HG02642 (cell line): ENCODE data around the gene ESPN.

Experiments used
- ATAC-seq: cut with Tn5 transposase; IDR thresholded peaks from one replicate; pipeline ENCODE4 v1.9.1; 2021; ENCODE audit warnings: mild to moderate bottlenecking; ENCODE audit not compliant: unreplicated experiment, poor library complexity

The ESPN gene

DNA sequence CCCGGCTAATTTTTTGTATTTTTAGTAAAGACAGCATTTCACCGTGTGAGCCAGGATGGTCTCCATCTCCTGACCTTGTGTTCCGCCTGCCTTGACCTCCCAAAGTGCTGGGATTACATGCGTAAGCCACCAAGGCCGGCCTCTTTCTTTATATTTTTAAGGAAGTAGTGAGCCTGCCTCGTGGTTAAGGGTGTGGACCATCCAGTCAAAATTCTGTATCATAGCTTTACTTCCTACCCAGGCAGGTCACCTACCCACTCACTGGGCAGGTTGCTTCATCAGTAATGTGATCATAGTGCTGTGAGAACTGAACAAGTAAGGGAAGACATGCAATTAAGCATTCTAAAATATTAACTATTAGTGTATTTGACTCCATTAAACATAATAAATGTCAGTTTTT lies 22.9 kb upstream of the ESPN start:
- no peak for ATAC-seq

DNA sequence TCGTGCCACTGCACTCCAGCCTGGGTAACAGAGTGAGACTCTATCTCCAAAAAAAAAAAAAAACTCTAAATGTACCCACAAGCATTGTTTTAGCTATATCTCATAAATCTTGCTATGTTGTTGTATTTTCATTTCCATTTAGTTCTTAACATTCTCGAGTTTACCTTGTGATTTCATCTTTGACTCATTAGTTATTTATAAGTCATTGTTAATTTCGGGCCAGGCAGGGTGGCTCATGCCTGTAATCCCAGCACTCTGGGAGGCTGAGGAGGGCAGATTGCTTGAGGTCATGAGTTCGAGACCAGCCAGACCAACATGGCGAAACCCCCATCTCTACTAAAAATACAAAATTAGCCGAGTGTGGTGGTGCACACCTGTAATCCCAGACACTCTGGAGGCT lies 16.6 kb upstream of the ESPN start:
- ATAC-seq = no peak

DNA sequence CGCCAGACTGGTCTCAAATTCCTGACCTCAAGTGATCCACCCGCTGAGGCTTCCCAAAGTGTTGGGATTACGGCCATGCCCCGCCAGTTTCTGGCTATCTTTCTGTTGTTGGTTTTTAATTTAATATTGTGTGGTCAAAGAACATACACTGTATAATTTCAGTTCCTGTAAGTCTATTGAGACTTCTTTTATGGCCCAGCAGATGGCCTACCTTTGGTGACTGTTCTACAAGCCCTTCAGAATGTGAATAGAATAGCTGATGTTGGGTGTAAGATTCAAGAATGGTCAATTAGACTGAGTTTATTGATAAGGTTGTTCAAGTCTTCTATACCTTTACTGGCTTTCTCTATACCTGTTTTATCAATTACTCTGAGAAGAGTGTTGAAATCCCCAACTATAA lies 15.5 kb upstream of the ESPN start:
- ATAC-seq = no peak

DNA sequence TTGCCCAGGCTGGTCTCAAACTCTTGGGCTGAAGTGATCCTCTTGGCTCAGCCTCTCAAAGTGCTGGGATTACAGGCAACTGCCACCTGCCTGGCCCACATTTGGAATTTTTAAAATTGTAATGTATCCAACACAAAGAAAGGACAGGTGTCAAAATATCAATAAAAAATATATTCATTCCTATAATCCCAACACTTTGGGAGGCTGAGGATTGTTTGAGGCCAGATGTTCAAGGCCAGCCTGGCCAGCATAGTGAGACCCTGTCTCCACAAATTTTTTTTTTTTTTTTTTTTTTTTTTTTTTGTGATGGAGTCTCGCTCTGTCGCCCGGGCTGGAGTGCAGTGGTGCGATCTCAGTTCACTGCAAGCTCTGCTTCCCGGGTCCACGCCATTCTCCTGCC lies 14.8 kb upstream of the ESPN start:
- no peak for ATAC-seq

DNA sequence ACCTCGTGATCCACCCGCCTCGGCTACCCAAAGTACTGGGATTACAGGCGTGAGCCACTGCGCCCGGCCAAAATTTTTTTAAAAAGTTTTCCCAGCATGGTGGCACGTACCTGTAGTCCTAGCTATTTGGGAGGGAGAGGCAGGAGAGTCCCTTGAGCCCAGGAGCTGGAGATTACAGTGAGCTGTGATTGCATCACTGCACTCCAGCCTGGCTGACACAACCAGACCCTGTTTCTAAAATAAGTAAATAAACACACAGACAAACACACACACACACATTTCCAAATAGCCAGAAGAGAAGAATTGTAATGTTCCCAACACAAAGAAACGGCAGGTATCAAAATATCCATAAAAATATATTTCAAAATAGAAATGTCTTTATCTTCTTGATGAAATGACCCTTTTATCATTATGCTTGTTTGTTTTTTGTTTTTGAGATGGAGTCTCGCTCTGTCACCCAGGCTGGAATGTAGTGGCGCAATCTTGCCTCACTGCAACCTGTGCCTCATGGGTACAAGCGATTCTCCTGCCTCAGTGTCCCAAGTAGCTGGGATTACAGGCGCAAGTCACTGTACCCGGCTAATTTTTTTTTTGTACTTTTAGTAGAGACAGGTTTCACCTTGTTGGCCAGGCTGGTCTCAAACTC lies 14.2 kb upstream of the ESPN start:
- no peak for ATAC-seq

DNA sequence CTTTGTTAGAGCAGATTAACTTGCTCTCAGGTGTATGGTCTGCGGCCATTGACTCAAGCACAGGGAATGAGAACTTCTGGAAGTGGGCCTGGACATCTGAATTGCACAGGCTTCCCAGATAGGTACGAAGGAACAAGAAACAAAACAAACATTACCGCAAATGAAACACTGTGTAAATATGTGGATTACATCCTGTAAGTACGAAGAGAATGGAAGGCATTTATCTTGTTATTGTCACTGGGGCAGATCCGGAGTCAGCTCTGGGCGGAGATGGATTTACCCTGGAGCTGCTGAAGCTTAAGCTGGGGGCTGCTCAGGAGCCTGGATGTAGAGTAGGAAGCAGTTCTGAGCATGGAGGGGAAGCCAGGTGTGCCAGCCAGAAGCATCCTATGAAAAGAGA lies 11.7 kb upstream of the ESPN start:
- ATAC-seq = no peak

DNA sequence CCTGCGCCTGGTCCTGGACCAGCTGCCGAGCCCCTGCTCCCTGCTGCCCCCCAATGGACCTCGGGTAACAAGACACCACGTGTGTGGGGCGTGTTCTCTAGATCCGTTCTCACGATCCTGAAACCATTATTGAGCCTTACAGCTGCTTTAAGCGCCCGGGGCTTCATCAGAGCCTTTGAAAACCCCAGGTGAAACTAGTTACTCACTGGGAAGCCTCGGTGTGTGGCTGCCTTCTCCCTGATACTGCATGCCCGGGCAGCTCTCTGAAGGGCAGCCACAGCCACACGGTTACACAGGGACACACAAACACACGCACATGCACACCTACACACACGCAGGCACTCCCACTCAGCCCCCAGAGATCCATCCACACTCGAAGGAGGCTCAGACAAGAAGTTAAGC lies 10.1 kb upstream of the ESPN start:
- peak; percentile 66 for ATAC-seq

DNA sequence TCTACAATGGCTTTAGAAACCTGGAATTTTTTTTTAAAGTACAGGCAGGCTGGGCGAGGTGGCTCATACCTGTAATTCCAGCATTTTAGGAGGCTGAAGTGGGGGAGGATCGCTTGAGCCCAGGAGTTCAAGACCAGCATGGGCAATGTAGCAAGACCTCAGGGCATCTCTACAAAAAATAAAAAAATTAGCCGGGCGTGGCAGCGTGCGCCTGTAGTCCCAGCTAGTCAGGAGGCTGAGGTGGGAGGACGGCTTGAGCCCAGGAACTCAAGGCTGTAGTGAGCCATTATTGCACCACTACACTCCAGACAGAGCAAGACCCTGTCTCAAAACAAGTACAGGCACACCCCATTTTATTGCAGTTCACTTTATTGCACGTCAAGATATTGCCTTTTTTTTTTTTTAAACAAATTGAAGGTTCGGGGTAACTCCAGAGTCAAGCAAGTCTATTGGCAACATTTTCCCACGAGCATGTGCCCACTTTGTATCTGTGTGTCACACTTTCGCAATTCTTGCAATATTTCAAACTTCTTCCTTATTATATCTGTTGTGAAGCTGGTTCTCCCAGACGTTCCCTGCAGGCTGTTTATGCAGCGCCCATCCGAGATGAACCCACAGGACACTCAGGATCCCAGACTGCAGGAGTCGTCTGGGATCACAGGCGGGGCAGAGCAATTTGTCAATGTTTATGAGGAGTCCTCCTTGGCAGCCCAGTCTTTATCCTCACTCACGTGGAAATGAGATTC lies 9.5 kb upstream of the ESPN start:
- no peak for ATAC-seq

DNA sequence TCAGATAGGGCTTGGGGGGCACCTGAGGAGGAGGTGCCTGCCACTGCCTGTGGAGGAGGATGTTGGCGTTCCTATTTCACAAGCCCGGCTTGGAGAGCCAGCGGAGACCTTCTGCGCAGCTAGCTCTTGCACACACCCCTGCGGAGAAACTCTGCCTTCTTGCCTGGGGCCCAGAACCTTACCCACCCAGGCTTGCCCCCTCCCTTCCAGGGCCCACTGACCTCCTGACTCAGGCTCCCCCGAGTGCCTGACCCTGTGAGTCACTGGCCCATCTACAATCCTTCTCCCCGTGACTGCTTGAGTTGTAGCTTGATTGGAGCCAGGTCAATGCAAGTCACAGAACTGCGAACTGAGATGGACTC lies 8.3 kb upstream of the ESPN start:
- ATAC-seq = no peak

DNA sequence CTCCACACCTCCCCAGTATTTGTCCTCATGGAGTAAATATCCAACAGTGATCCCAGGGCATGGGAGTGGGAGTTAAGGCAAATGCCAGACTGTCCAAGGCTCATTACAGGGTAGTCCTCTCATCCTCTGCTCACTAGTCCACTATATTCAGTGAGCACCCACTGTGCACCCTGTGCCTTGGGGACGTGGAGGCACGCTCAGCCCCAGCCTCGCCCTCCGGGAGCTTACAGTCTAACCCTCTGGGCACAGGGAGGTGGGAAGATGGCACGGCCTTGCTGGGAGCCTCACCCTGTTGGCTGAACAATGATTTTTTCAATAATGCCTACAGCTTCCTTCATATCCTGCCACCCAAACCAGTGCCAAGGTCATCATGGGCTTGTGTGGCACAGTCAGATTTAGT lies 7.7 kb upstream of the ESPN start:
- ATAC-seq = no peak

DNA sequence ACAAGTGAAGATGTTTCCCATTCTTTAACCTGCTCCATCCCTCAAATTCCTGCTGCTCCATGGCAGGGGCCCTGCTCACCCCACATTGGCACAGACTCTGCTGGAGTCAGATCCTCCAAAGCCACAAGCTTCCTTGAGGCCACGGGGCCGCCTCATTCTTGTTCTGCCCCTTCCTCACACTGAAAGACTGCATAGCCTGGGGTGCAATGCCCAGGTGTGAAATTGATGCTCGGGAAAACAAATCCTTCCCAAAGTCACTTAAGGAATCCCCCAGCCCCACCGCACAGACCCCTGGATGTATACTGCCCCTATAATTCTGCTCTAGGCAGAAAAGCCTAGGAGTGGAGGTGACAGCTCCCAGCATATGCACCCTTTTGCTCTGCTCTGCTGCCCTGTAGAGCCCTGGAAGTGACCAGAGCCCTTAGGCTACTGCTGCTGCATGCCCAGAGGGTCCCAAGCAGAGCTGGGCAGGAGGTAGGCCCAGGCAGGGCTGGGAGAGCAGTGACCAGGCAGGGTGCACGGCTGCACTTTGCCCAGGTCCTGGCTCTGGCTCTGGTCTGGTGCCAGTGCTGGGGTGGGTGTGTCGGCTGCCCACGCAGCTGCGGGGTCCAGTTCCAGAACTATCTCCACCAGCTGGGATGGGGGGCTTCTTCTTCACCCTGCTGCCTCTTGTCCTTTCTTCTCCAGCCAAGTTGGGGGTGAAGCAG lies 6.5 kb upstream of the ESPN start:
- no peak for ATAC-seq

DNA sequence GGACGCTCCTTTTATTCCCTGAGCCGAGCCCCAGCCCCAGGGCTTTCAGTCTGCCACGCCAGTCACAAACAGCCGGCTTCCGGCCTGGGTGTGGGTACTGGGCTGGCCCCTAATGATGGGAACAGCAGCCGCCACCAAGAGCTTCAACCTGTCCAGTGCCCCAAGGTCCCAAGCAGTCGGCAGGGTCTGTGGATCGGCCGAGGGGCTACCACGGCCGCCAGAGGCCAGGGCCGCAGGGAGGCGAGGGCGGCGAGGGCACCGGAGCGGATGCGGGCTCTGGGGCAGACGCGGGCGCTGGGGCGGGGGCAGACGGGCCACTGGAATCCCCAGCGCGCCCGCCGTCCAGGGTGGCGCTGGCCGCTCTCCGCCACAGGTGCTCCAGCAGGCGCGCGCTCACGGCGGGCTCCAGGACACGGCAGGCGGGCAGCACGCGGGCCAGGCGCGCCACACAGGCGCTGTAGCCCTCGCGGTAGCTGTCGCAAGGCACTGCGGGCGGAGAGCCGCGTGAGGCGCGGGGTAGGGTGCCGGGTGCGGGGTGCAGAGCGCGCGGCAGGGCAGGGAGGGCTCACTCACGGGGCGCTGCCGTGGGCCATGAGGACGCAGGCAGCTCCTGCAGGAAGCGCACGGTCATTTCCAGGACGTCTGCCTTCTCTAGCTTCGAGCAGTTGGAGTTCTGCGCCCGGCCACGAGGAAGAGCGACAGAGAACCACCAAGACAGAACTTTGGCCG lies 5.7 kb upstream of the ESPN start:
- ATAC-seq = no peak

DNA sequence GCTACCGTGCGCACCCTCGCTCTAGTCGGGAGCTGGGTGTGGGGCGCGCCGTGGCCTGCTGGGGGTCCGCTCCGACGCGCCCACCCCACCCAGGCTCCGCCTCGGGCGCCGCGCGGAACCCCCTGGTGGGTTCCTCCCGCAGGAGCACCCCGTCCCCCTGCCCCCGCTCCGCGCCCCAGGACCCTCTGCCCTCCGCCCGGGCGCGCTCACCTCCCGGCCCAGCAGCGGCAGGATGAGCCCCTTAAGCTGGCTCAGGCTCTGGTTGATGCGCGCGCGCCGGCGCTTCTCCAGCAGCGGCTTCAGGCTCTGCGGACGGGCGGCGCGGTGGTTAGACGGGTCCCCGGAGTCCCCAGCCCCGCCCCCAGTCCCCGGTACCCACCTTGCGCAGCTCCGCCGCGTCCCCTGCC lies 5.2 kb upstream of the ESPN start:
- ATAC-seq = no peak

DNA sequence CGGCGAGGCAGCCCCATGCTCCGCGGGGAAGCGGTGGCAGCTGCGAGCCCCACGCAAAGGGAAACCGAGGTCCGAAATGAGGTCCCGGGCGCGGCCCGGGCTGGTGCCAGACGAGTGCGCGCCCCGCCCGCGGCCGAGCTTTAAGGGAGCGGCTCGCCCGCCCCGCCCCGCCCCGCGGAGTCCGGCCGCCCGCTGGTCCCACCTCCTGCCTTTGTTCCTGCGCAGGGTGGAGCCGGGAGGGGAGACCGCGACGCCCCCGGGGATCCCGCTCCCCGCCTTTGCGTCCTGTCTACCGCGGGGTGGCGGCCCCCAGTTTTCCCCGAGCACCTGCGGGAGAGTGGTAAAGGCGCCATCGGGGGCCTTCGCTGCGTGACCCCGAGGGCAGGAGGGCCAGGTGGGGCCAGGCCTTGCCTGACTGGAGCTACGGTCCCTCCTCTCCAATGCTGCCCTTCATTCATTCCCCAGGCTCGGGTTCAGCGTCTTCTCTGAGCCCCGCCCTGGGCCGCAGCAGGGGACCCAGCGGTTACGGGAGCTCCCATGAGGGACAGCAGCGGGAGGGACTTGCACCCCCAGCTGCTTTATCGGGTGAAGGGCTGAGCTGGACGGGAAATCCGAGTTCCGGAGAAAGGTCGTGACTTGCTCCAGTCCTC lies 4.6 kb upstream of the ESPN start, which contains the start of gene HES2:
Gene HES2, minus strand, starts transcription at position 116 of the 650 bp plus-strand sequence. Its CDS starts 99 bp downstream, at position 17.
- ATAC-seq = no peak

DNA sequence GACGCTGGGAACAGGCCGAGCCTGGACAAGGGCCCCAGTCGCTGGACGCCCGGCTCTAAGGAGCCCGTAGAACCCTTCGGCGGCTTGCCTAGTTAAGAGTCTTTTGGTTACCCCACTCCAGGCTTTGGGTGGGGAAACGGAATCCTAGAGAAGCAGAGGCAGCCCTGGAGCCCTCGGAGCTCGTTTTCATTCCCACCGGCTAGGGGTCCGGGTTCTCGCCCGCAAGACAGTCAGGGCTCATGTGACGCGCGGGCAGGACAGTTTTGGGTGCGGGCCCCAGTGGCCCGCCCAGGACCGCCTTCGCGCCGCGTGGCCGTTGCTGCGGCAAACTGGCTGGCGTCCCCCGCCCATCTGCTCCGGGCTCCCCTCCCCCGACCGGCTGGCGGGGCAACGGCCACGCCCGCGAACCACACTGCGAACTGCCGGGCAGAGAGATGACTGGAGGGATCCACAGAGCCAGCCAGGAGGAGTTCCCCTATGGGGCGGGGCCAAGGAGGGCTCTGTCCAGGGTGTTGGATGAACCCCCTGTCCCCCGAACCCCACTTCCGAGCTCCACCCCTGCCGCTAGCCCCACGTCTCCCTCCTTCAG lies 4.0 kb upstream of the ESPN start:
- ATAC-seq = no peak

DNA sequence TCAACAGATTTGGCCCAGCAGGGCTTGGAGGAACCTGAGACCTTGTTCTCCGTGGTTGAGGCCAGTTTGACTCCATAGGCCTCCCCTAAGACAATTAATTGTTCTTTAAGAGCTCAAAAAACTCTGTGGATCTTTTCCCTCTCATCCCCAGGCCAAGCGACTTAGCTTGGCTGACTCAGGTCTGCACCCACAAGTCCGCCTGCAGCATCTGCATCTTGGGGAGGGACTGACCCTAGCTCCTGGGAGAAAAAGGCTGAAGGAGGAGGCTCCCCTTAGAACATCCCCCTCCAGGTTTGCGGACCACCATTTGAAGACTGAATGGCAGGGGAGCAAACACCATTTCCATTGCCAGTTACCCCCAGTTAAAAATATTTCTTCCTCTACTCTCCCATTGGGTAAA lies 3.3 kb upstream of the ESPN start:
- no peak for ATAC-seq

DNA sequence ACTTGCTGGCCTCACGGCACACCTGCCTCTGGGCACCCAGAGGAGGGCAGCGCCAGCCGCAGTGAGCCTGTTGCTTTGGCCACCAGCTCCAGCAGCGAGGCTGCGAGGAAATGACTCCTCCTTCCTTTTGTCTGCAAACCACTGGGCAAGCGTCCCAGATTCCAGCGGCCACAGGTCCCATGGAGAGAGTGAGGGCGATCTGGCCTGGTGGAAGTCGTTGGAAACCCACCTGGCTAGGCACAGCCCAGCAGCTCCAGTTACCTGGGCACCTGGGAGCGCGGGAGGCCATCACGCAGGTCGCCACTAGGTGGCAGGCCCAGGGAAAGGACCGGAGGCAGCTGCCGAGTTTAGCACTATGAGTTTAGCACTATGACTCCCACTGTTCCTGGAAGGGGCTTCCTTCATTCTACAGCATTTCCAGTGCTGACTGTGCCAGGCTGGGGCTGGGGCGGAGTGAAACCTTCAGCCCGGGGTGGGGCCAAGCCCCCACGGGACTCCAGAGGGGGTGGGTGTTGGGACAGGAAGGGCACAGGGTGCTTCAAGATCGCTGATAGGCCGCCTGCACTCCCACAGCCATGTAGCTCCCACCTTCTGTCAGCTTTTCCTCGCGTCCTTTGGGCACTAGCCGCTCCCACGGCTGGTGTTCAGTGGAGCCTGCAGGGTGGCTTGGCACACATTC lies 1.1 kb upstream of the ESPN start:
- peak; percentile 50 for ATAC-seq

DNA sequence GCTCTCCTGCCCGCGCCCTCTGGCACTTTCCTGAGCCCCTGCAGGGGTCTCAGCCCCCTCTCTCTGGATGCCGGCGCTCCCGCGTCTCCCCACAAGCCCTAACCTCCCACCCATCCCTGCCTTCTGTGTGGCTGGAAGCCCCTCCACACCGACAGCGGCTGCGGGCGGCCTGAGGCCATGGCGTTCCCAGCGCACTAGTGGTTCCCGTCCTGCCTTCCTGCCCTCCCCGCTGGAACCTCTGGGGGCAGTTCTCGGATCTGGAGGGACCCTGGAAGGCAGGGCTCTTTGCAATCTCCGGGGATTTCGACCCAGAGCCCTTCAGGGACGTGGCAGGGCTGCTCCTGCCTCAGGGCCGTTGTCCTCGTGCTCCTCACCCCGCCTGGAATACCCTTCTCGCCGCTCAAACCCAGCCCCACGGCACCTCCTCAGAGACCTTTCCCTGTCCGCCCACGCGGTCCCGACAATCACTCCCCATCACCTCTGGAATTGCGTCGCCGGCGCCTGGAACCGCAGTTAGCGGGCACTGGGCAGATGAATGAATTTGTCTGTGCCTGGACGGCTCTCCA lies 493 bp upstream of the ESPN start:
- ATAC-seq = no peak

DNA sequence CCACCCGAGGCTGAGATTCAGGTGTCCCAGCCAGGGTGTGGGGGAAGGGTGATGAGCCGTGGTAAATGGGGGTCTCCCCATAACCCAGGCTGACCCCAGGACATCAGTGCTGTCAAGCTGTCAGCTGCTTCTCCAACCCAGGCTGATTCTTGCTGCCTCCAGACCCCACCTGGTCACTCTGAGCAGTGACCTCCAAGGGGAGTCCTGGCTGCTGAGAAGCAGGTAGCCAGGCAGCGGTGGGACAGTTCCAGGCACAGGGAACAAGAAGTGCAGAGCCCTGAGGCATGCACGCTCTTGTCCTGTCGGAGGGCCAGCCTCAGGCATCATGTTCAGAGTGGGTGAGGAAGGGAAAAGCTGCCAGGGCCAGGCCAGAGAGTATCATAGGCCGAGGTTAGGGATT lies 1.1 kb downstream of the ESPN start:
- ATAC-seq = no peak
